Dedifferentiated amniotic fluid mesenchymal stem cell (primary cell): ENCODE data around the gene RFTN1.

Experiments
- DNase-seq: peaks from one replicate; pipeline ENCODE4 v3.0.0-alpha.2; 2016; ENCODE audit errors: extremely low spot score

The RFTN1 gene

DNA sequence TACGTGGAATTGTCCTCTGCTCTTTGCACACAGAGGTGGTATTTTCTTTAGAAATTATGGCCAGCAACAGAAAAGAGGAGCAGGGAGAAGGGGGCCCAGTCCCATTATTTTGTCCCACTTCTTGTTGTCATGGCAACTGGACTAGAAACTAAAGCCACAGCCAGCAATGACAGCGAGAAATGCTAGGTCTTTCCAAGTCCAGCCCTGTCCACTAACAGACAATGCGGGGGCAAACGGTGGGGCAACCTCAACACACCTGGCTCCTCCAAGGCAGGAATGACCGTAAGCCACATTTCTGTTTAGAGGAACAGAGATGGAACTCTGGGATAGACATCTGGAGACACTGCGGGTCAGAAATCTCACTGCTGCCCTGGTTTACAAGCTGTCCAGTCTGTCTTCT, 107.3 kb downstream of the RFTN1 start:
- no peak for DNase-seq

DNA sequence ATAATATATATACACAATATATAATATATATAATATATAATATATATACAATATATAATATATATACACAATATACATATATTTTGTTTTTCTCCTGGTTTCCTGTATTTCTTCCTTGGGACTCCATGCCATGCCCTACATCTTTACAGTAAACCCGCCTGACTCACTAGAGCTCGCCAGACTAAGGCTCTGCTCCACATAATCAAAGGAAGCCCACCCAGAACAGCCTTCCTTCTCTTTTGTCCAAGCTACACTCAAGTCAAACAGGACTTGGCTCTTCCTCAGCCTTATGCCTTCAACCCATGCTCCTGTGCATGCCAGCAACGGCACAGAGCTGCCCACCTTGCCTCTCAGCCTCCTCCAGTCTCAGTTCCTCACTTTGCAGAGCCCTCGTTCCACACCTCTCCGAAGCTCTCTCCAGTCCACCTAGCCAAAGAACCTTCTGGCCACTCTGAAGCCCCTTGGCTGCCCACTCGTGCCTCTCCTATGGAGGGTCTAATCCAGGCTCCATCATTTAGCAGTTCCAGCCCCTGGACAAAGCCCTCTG, 109.1 kb downstream of the RFTN1 start:
- DNase-seq = no peak

DNA sequence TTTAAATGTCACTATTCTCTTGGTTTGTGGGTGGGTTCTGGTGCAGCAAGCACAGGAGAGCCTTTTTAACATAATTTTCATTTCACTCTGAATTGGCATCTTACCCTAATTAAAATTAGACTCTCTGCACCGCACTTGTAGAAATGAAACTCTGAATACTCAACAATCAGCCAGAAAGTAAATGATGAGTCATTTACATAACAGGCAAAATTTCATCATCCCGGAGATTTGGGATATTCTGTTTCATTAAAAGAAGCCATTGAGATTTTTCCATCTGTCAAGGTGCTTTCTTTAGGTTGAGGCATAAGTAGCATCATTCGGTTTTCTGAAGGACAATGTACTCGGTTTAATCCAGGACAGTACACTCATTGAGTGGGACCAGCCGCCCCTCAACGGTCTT, 111.0 kb downstream of the RFTN1 start:
- peak; percentile 51 for DNase-seq

DNA sequence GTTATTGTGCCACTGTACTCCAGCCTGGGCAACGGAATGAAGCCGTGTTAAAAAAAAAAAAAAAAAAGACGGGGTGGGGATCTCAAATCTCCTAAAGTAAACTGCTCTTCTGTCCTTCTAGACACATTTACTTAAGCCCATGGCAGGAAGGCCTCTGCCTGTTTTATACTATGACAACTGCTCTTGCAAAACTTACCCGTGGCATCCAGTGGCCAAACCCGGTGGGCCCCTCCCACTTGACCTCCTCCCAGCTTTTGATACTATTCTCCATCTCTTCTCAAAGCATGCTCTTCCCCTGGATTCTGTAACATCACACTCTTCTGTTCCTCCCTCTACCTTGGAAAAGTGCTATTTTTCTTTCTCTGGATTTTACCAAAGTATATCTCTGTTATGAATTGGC, 112.2 kb downstream of the RFTN1 start:
- no peak for DNase-seq

DNA sequence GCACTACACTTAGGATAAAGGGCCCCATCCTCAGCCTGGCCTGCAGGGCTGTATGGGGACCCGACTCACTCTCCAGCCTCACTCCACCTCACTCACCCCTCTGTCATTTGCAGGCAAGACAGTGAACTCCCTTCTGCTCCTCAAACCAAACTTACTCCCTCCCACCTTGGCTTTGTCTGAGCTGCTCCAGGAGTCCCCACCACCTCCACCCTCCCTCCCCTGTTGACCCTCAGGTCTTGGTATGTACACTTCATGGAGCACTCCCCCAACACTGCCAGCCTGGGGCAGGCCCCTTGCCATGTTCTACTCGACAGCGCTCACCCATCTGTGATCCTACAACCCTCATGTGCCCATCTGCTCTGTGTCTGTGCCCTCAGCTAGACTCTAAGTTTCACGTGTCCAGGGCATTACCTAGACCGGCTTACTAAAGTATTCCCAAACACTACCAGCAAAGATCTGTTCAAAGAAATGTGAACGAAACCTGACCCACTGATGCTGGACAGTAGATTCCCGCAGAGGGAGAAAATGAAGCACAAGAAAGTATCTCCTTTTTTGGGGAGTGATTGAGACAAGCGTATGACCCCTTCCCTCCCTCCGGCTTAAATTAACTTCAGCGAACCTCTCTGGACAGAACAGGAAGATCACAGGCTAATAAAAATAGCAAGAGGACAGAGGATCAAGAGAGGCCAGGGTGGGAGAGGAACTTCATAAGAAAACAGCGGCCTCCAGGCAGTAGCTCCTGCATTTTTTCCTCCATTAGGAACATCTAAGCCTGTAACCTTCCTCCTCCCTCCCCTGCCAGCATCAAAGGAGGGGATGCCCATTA, 113.2 kb downstream of the RFTN1 start:
- DNase-seq = no peak

DNA sequence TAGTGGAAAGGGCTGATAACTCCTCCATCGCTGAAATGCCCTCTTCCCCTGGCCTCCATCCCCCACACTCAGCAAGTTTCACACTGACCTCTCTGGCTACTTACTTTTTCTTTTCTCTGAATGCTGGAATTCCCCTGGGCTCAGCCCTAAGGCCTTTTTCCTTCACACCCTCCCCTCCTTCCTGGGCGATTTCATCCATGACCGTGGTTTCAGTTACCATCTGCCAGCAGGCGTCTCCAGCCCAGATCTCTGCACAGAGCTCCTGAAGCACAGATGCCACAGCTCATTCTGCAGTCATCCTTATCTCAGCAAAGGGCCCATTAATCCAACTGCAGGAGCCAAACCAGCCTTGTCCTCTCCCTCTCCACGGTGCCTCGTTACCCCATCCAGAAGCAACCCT, 114.0 kb downstream of the RFTN1 start:
- peak; percentile 71 for DNase-seq

DNA sequence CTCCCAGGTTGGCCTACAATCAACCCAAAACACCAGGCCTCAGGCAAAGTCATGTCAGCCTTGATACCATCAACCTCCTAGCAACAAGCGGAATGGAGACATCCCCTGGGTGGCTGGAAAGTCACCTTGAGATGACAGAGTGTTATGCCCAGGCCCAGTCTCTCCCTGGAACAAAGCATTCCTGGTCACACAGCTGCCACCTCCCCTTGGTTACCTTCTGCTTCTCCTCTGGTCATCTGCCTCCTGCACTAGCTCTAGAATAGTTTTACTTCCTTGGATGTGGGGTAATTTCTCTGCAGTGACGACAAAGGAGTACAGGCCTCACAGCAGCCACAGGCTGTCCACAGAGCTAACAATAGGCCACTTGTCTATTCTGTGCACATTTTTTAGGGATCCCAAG, 114.9 kb downstream of the RFTN1 start:
- no peak for DNase-seq

DNA sequence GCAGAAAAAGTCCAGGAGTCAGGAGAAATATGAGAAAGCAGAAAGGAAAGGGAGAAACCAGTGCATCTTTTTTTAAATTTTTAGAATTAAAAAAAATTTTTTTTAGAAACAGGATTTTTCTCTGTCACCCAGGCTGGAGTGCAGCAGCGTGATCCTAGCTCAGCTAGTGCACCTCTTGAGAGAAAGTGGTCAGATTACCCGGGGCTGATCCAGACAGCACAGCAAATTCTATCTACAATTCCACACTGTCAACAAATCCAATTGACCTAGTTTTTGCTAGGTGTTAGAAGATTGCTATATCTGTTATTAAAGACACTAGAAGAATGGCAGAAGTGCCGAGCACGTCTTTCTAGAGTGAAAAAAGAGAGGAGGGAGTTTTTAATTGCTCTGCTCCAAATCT, 117.3 kb downstream of the RFTN1 start:
- no peak for DNase-seq

DNA sequence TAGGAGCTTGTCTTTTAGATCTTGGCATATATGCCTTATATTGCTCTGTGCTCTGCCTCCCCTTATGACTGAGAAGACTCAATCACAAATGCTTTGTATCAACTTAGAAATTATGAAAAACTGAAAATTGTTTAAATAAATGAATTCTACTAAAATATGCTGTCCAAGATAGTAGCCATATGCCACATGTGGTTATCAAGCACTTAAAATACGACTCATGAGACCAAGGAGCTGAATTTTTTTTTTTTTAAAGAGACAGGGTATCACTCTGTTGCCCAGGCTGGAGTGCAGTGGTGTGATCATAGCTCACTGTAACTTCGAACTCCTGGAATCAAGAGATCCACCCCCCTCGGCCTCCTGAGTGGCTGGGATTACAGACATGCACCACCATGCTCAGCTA, 118.3 kb downstream of the RFTN1 start:
- DNase-seq = no peak

DNA sequence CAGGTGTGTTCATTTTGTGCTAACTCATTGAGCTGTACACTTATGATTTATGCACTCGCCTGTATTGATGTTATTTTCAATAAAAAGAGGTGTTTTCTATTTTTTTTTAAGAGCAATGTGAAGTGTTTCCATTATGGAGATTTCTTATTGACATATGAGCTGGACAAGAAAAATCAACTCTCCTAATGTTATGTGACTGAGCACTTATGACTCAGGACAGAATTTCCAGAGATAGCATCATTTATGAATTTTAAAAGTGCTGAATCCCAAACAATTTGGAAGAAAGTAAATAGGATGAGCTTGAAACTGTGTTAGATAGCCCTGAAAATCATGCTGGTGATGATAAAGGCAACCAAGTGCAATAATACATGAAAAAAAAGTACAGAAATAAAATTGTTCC, 118.9 kb downstream of the RFTN1 start:
- no peak for DNase-seq

DNA sequence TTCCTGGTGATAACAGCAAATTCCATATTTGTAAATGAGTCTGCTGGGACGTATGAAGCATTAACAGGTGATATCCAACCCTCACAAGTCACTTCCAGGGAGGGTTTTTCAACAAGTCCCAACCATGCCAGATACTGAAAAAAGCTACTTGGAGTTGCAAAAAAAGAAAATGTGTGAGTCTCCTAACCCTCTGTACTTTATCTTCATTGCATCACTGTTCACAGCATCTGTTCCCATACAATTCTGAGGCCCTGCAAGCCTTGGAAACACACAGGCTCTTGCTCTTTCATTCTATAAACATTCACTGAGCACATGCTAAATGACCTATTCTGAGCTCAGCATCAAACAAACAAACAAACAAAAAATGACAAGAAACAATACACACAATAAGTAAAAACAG, 120.8 kb downstream of the RFTN1 start:
- peak; percentile 34 for DNase-seq

DNA sequence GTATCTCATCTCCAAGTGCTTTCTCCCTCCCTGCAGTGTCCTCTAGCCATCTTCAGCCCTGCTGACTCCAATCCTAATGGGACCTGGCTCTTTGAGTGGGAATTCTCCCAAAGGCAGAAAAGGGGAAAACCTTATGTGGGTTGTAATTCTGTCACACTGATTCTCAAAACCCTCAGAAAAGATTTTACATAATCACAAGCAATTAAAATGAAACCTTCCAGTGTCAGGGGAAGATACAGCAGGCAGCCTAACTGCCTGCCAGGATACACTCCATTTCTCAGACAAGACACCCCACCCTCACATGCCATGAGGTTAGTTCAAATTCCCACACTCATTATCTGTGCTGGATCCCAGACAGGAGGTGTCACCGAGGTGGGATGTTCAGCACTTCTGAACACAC, 121.4 kb downstream of the RFTN1 start:
- DNase-seq = no peak

DNA sequence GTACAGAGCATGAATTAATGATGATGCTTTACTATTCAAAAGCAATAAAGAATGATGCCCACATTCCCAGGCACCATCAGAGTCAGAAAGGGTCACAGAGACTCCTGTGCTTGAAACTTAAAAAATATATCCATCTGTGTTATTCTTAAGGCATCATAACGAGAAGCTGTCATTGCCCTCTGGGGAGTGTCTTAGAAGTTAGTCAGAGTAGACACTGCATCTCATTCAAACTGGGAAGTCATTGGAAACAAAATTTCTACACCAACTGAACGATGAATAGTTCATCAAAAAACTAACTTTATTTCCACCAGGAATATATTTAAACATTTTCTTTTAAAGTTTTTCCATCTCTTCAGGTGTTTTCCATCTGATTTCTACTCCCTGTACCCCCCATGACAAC, 122.9 kb downstream of the RFTN1 start:
- DNase-seq = no peak

DNA sequence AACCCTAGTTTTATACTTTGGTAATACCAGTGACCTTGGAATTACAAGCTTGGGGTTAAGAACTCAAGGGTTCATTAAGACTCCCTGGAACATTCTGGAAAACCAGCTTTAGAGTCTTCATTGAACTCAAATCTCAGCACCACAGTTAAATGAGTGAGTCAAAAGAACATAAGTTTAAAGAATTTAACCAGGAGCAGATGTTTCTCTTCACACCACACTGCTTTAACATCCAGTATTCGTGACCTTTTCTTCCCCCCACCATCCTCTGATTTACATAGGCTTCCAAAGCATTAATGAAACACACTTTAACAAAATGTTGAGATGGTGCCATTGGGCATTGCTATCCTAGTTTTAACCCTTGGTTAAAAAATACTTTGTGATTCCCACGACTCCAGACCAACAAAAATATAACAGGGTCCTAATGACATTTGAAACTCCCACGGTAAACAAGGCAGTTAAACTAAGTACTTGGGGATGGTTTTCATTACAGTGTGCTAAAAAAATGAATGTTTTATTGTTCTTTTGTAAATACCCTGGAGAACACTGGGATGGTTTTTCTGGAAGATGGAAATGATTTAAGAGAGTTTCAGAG, 124.6 kb downstream of the RFTN1 start:
- peak; percentile 47 for DNase-seq

DNA sequence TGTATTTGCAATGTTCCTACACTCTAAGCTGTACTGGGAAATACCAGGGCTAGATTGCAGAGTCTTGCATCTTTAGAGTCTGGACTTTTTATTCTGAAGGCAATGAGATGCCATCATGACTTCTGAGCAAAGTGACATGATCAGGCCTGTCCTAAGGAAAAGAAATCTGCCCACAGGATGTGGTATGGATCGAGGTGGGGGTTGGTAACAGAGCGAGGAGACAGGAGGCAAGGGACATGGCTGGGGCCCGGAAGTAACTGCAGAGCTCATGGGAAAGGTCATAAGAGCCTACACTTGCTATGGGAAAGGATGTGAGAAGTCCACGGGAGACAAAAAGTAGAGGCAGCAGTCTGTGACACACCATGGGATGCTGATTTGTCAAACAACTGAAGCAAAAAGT, 126.9 kb downstream of the RFTN1 start:
- DNase-seq = no peak

DNA sequence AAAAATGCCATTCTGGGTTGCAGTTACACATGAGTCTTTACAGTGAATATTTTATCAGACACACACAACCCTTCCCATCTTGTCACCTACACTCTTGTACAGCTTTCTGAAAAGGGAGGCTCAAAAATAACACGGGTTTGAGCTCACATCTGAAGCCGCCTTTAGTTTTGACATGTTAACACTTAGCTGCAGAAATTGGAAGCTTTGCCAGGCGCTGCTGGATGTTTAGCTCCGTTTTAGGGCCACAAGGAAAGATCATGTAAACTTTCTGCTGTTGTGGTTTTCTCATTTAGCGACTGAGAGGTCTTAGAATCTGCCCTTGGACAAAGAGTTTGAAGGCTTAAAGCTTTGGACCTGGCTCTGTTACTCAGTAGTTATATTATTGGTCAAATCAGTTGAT, 128.3 kb downstream of the RFTN1 start:
- no peak for DNase-seq

DNA sequence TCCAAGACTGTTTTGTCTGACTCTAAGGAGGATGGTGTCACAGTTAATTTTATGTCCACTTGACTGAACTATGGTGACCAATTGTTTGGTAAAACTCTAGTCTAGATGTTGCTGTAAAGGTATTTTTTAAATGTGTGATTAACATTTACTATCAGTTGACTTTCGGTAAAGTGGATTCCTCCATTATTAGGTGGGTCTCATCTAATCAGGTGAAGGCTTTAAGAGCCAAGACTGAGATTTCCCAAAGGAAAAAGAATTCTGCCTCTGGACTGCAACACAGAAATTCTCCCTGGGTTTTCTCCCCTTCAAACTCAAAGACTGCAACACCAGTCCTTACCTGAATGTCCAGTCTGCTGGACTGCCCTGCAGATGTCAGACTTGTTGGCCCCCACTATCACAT, 129.6 kb downstream of the RFTN1 start:
- no peak for DNase-seq

DNA sequence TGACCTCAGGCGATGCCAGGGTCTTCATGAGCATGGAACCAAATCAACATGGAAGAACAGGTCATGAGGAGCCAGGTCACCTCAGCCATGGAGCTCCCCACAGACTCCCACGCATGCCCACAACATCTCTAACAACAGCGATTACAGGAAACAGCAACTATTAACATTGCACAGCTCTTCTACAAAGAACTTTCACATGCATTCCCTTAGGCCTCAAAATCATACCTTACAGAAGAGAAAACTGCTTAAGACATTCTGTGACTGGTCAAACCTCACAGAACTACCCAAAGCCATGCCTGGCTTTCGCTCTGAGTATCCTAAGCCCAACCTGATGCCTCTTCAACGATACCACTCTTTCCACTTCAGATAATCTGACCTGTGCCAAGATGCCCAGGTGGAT, 130.7 kb downstream of the RFTN1 start:
- DNase-seq = no peak

DNA sequence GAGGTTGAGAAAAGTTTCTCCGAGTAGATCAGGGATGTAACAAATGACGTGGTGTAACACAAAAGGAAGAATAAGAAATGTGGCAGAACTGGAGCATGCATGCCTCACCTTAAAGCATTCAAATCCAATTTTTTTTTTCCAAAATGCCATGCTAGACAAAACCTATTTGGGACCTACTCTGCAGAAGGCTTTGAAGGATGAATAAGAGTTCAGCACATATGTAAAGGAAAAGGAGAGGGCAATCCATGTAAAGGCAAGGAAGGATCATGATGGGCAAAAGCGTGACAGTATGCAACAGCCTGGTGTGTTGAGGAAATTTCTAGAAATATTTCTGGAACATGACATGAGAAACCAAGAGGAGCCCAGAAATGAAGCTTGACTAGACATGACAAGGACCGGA, 132.1 kb downstream of the RFTN1 start:
- no peak for DNase-seq

DNA sequence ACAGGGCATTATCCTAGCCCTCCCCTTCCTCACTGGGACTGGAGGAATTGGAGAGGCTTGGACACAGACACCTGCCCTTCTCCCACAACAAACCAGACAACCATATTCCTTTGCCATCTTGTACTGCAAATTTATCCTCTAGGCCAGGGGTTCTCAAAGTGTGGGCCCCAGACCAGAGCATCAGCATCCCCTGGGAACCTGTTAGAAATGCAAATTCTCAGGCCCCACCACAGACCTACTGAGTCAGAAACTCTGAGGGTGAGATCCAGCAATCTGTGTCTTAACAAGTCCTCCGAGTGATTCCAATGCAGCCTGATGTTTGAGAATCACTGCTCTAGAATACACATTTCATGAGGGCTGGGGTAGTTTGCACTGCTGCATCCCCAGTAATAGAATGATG, 133.1 kb downstream of the RFTN1 start:
- no peak for DNase-seq

DNA sequence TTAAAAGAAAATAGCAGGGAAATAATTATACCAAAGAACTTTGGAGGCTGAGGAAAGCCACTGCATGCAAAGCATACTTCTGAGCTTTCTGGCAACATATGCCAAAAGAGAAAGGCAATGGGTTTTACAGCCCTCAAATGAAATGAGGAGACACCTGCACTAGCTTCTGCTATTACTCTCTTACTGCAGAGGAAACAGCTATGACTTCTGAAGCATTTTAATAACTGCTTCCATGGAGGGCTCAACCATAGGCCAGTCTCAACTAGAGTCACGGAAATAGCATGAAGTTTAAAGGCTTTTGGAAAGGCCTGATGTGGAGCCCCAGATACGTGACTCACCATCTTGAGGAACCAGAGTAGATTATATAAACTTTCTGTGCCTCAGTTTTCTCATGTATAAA, 133.7 kb downstream of the RFTN1 start:
- DNase-seq = no peak

DNA sequence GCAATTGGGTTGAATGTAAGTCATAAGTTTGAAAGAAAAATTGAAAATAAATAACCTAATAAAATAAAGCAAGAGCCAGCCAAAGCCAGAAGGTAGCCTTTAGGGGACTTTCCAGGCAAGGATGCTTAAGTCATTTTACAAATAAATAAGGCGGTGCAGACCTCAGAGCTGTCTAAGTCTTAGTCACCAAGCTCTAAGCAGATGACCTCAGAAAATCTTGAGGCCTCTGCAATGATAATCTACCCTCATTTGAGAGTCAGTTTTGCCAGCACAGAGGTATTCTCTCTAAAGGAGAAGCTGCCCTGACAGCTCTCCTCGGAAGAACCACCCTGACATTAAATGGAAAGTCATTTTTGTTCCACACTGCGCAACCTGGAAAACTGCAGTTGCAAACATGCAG, 134.6 kb downstream of the RFTN1 start:
- peak; percentile 51 for DNase-seq

DNA sequence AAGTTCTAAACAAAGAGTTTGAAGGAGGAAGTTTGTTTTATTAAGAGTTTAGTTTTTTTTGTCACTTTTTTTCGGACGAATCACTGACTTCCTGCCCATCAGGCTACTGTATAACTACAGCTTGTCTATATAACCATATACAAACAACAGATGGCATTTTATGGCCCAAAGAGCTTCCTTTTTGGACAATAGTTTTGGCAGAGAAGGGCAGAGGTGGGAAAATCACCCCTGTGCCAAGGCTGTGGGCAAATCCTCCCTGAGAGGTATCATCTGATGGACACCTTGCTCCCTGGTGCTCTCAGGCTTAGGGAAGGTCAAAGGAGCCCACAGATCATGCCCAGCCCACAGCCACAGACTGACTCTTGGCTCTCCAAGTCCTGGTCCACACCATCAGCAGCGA, 135.1 kb downstream of the RFTN1 start:
- no peak for DNase-seq
